ENCODE results near the gene LIPC. TPM values are rescaled to one million over a fixed set of nuclear protein-coding genes. Genes with fewer than 3 reads are reported as not detected.
A peak's percentile ranks its signal among the peaks of the same experiment; 100 is the strongest.

The LIPC gene
- total RNA-seq (2014; rRNA removed): 0.40 and 1.3 TPM in 2 replicates
- polyA plus RNA-seq (2012): 1.00 TPM

- DNase-seq (ENCODE audit: low read depth): no peak
Observed at GRCh38 chr15:58431221-58432149, at the start of gene LIPC. Gene LIPC (plus strand): TSS chr15:58431991. CDS start chr15:58432033, 42 bp downstream.

- no peak for DNase-seq (ENCODE audit: low read depth)
Observed at GRCh38 chr15:58383876-58384275, 47.9 kb upstream of the LIPC start.

GRCh38 chr15:58384667-58385066 is 47.1 kb upstream of the LIPC start:
- DNase-seq (ENCODE audit: low read depth): no peak

GRCh38 chr15:58386081-58386480 is 45.7 kb upstream of the LIPC start:
- DNase-seq (ENCODE audit: low read depth): no peak

GRCh38 chr15:58386641-58387040 is 45.1 kb upstream of the LIPC start:
- DNase-seq (ENCODE audit: low read depth): no peak

- peak; percentile 72 for DNase-seq (ENCODE audit: low read depth)
Observed at GRCh38 chr15:58387130-58387529, 44.7 kb upstream of the LIPC start.

- no peak for DNase-seq (ENCODE audit: low read depth)
Observed at GRCh38 chr15:58388211-58388610, 43.6 kb upstream of the LIPC start.

GRCh38 chr15:58390118-58390517 is 41.7 kb upstream of the LIPC start:
- no peak for DNase-seq (ENCODE audit: low read depth)

- DNase-seq (ENCODE audit: low read depth): no peak
Observed at GRCh38 chr15:58390655-58391054, 41.1 kb upstream of the LIPC start.

GRCh38 chr15:58391088-58391487 is 40.7 kb upstream of the LIPC start:
- no peak for DNase-seq (ENCODE audit: low read depth)

GRCh38 chr15:58392141-58392540 is 39.6 kb upstream of the LIPC start:
- no peak for DNase-seq (ENCODE audit: low read depth)

- no peak for DNase-seq (ENCODE audit: low read depth)
Observed at GRCh38 chr15:58392611-58393161, 39.1 kb upstream of the LIPC start.

- DNase-seq (ENCODE audit: low read depth): no peak
Observed at GRCh38 chr15:58393241-58393662, 38.5 kb upstream of the LIPC start.

GRCh38 chr15:58396181-58396580 is 35.6 kb upstream of the LIPC start:
- peak; percentile 92 for DNase-seq (ENCODE audit: low read depth)

GRCh38 chr15:58398071-58398470 is 33.7 kb upstream of the LIPC start:
- DNase-seq (ENCODE audit: low read depth): no peak

- no peak for DNase-seq (ENCODE audit: low read depth)
Observed at GRCh38 chr15:58398643-58399042, 33.1 kb upstream of the LIPC start.

GRCh38 chr15:58399739-58400138 is 32.1 kb upstream of the LIPC start:
- DNase-seq (ENCODE audit: low read depth): no peak

GRCh38 chr15:58401276-58401675 is 30.5 kb upstream of the LIPC start:
- no peak for DNase-seq (ENCODE audit: low read depth)

- no peak for DNase-seq (ENCODE audit: low read depth)
Observed at GRCh38 chr15:58401991-58402649, 29.7 kb upstream of the LIPC start.

GRCh38 chr15:58403581-58403980 is 28.2 kb upstream of the LIPC start:
- DNase-seq (ENCODE audit: low read depth): no peak

GRCh38 chr15:58404020-58404419 is 27.8 kb upstream of the LIPC start:
- DNase-seq (ENCODE audit: low read depth): no peak

GRCh38 chr15:58404722-58405121 is 27.1 kb upstream of the LIPC start:
- DNase-seq (ENCODE audit: low read depth): no peak
